C4-2B (cell line): ENCODE measurements around the gene THSD1.

ENCODE experiments used
- CTCF ChIP-seq: fragments of 450-650 bp; conservative IDR thresholded peaks from 2 replicates; pipeline ENCODE4 v1.5.1; 2017; ENCODE audit warnings: mild to moderate bottlenecking
- ZFX ChIP-seq: fragments of 450-650 bp; IDR thresholded peaks from 2 replicates; pipeline ENCODE4 v1.6.1; 2017

DNA sequence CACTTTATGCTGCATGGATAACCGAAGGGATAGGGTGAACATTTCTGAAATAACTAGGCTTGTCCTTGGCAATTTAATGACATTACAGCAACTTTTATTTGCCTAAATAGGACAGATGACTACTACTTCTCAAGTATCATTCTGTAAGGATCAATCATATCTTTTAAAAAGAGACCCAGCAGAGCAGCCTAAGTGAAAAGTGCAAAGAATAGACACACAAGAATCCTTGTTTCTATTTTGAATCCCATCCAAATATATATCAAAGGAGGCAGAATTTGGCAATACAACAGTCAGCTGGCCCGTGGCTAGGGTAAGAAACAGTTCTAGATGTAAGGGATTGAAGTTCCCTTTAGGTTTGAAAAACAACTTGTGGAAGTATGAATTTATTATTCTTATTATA lies 6.9 kb downstream of the THSD1 start:
- TF ChIP-seq CTCF: no peak
- no peak for TF ChIP-seq ZFX
